ENCODE data around the gene JDP2. TPM values are rescaled to one million over a fixed set of nuclear protein-coding genes. Genes with fewer than 3 reads are reported as not detected.

JDP2 gene
- total RNA-seq, 1 donor from 2014 or later: 59.2 TPM

DNA sequence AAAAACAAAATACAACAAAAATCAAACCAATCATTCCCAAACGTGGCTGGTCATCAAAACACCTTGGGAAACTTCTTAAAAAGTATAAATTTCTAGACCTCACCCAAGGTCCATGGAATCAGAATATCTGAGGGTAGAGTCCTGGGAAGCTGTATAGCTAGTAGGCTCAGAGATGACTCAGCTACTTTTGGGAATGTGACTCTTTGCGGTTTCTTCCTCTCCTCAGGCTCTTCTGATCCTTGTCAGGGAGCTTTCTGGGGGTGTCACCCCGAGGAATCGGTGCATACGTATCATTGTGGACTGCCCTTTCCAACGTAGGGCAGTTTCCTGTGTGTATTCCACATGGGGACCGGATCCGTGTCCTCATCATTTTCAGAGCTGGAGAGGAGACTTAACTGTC lies 14.8 kb downstream of the JDP2 start:
- DNase-seq (no peak), ATAC-seq (no peak)
- H3K4me3 ChIP-seq: no peak overlapping the region
- intact Hi-C loops (cut with DNase I): no loop called here
- peaks cover 93% of the 10 kb centered on the region for H3K36me3 ChIP-seq
- H3K9me3 ChIP-seq: no peaks in the 10 kb centered on the region
- H3K27me3 ChIP-seq (ENCODE audit: low read depth): no peaks in the 10 kb centered on the region
- peaks cover 54% of the 10 kb centered on the region for H3K4me1 ChIP-seq
- no peak overlapping the region for H3K27ac ChIP-seq
- TF ChIP-seq, protein P1, sequence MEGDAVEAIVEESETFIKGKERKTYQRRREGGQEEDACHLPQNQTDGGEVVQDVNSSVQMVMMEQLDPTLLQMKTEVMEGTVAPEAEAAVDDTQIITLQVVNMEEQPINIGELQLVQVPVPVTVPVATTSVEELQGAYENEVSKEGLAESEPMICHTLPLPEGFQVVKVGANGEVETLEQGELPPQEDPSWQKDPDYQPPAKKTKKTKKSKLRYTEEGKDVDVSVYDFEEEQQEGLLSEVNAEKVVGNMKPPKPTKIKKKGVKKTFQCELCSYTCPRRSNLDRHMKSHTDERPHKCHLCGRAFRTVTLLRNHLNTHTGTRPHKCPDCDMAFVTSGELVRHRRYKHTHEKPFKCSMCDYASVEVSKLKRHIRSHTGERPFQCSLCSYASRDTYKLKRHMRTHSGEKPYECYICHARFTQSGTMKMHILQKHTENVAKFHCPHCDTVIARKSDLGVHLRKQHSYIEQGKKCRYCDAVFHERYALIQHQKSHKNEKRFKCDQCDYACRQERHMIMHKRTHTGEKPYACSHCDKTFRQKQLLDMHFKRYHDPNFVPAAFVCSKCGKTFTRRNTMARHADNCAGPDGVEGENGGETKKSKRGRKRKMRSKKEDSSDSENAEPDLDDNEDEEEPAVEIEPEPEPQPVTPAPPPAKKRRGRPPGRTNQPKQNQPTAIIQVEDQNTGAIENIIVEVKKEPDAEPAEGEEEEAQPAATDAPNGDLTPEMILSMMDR (IDR thresholded peaks at IDR 0.05): no peak

DNA sequence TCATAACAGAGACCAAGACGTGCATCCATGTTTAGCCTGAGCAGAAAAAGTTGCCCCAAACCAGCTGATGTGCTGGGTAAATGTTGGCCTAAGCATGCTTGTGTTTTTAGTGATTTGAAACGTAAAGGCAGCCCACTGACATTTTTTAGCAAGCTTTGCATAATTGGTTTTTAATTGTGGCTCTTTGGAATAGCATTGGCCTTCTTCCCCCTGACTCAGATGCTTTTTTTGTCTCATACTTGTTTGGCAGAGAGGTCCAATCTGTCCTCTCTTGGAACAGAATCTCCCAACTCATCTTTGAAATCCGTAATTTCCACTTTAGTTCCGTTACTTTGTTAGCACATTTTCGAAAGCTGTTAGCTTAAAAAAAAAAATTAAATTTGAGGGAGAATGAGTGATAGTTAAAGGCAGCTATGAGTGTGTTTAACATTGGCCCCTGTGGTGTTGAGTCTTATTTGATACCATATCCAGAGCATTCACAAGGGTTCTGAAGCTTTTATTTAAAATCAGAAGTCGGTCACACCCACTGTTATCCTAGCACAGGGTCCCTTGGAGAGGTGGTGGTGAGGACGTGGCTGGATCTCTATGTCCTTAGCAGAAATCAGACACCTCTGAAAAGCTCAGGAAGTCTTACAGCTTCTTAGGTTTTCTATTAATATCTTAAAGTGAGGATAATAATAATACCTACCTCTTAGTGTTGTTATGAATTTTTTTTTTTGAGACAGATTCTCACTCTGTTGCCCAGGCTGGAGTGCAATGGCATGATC lies 15.6 kb downstream of the JDP2 start:
- TF ChIP-seq, protein P1 (IDR thresholded peaks at IDR 0.05): no peak
- peaks cover 93% of the 10 kb centered on the region for H3K36me3 ChIP-seq
- H3K27ac ChIP-seq: no peak overlapping the region
- H3K4me1 ChIP-seq: peaks cover 52% of the 10 kb centered on the region
- DNase-seq (no peak), ATAC-seq (no peak)
- H3K4me3 ChIP-seq: no peak overlapping the region
- H3K27me3 ChIP-seq (ENCODE audit: low read depth): no peaks in the 10 kb centered on the region
- no peaks in the 10 kb centered on the region for H3K9me3 ChIP-seq
- intact Hi-C loops (cut with DNase I): no loop called here

- no peak overlapping the region for H3K4me3 ChIP-seq
- TF ChIP-seq, protein P1 (IDR thresholded peaks at IDR 0.05): no peak
- H3K4me1 ChIP-seq: peaks cover 67% of the 10 kb centered on the region
- ATAC-seq (no peak), DNase-seq (no peak)
- peaks cover 87% of the 10 kb centered on the region for H3K36me3 ChIP-seq
- H3K9me3 ChIP-seq: no peaks in the 10 kb centered on the region
- no peak overlapping the region for H3K27ac ChIP-seq
- intact Hi-C loops (cut with DNase I): no loop called here
- H3K27me3 ChIP-seq (ENCODE audit: low read depth): no peaks in the 10 kb centered on the region
These were observed 17.4 kb downstream of the JDP2 start for GRCh38 chr14:75445236-75445635.

DNA sequence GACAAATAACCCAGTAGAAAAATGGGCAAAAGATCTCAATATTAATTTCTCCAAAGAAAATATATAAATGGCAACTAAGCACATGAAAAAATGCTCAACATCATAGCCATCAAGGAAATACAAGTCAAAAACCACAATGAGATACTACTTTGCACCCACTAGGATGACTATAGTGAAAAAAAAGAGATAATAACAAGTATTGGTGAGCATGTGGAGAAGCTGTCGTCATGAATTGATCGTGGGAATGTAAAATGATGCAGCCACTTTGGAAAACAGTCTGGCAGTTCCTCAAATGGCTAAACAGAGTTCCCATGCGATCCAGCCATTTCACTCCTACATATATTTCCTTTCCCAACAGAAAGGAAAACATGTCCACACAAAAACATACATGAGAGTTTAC lies 18.1 kb downstream of the JDP2 start:
- no peaks in the 10 kb centered on the region for H3K9me3 ChIP-seq
- peaks cover 66% of the 10 kb centered on the region for H3K4me1 ChIP-seq
- no peak overlapping the region for H3K4me3 ChIP-seq
- TF ChIP-seq, protein P1 (IDR thresholded peaks at IDR 0.05): no peak
- H3K27me3 ChIP-seq (ENCODE audit: low read depth): no peaks in the 10 kb centered on the region
- H3K27ac ChIP-seq: no peak overlapping the region
- peaks cover 87% of the 10 kb centered on the region for H3K36me3 ChIP-seq
- intact Hi-C loops (cut with DNase I): no loop called here
- DNase-seq: no peak
- no peak for ATAC-seq

DNA sequence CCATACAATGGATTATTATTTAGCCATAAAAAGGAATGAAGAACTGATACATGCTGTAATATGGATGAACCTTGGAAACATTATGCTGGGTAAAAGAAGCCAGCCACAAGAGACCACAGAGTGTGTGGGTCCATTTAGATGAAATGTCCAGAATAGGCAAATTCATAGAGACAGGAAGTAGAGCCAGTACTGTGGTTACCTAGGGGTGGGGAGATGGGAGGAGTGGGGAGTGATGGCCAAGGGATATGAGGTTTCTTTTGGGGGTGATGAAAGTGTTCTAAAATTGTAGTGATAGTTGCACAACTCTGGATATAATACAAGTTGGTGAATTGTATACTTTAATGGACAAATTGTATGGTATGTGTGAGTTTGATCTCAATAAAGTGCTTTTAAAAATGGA lies 18.6 kb downstream of the JDP2 start:
- peaks cover 63% of the 10 kb centered on the region for H3K4me1 ChIP-seq
- intact Hi-C loops (cut with DNase I): no loop called here
- TF ChIP-seq, protein P1 (IDR thresholded peaks at IDR 0.05): no peak
- H3K27me3 ChIP-seq (ENCODE audit: low read depth): no peaks in the 10 kb centered on the region
- H3K9me3 ChIP-seq: no peaks in the 10 kb centered on the region
- no peak for ATAC-seq
- H3K36me3 ChIP-seq: peaks cover 82% of the 10 kb centered on the region
- no peak overlapping the region for H3K27ac ChIP-seq
- DNase-seq: no peak
- no peak overlapping the region for H3K4me3 ChIP-seq

Measured in lower lobe of right lung (tissue), 2 donors.